GM23338 (cell line): ENCODE measurements around the gene DYRK4.

Source experiments
- POLR2AphosphoS5 ChIP-seq: IDR thresholded peaks from 2 replicates; pipeline ENCODE4 v1.6.1; 2016; ENCODE audit warnings: antibody characterized with exemption, low read depth
- TF ChIP-seq, protein P1 (sequence below), 2 experiments: fragments of 200-600 bp in 1 of 2; sonication (generic) in 1 of 2; conservative IDR thresholded peaks; 2 replicates each; pipeline versions ENCODE4 v1.5.1 to v1.6.1; 2016 to 2017; ENCODE audit warnings: antibody characterized with exemption in 2 of 2, low read depth in 2 of 2, mild to moderate bottlenecking in 2 of 2, moderate library complexity in 1 of 2
- TF ChIP-seq, protein P2 (sequence below): IDR thresholded peaks from one replicate; pipeline ENCODE4 v1.6.1; 2018; ENCODE audit warnings: antibody characterized with exemption; ENCODE audit not compliant: unreplicated experiment

GRCh38 chr12:4566474-4566873, 4.5 kb downstream of the DYRK4 start:
- TF ChIP-seq, protein P1, sequence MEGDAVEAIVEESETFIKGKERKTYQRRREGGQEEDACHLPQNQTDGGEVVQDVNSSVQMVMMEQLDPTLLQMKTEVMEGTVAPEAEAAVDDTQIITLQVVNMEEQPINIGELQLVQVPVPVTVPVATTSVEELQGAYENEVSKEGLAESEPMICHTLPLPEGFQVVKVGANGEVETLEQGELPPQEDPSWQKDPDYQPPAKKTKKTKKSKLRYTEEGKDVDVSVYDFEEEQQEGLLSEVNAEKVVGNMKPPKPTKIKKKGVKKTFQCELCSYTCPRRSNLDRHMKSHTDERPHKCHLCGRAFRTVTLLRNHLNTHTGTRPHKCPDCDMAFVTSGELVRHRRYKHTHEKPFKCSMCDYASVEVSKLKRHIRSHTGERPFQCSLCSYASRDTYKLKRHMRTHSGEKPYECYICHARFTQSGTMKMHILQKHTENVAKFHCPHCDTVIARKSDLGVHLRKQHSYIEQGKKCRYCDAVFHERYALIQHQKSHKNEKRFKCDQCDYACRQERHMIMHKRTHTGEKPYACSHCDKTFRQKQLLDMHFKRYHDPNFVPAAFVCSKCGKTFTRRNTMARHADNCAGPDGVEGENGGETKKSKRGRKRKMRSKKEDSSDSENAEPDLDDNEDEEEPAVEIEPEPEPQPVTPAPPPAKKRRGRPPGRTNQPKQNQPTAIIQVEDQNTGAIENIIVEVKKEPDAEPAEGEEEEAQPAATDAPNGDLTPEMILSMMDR (conservative IDR thresholded peaks at IDR 0.05; ENCODE audit: low read depth in 2 of 2) = no peak
- TF ChIP-seq, protein P2, sequence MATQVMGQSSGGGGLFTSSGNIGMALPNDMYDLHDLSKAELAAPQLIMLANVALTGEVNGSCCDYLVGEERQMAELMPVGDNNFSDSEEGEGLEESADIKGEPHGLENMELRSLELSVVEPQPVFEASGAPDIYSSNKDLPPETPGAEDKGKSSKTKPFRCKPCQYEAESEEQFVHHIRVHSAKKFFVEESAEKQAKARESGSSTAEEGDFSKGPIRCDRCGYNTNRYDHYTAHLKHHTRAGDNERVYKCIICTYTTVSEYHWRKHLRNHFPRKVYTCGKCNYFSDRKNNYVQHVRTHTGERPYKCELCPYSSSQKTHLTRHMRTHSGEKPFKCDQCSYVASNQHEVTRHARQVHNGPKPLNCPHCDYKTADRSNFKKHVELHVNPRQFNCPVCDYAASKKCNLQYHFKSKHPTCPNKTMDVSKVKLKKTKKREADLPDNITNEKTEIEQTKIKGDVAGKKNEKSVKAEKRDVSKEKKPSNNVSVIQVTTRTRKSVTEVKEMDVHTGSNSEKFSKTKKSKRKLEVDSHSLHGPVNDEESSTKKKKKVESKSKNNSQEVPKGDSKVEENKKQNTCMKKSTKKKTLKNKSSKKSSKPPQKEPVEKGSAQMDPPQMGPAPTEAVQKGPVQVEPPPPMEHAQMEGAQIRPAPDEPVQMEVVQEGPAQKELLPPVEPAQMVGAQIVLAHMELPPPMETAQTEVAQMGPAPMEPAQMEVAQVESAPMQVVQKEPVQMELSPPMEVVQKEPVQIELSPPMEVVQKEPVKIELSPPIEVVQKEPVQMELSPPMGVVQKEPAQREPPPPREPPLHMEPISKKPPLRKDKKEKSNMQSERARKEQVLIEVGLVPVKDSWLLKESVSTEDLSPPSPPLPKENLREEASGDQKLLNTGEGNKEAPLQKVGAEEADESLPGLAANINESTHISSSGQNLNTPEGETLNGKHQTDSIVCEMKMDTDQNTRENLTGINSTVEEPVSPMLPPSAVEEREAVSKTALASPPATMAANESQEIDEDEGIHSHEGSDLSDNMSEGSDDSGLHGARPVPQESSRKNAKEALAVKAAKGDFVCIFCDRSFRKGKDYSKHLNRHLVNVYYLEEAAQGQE = no peak
- TF ChIP-seq POLR2AphosphoS5 = no peak
